Esophagus muscularis mucosa (tissue), 4 donors: Measurements from ENCODE around the gene AVP. TPM values are rescaled to one million over a fixed set of nuclear protein-coding genes. Genes with fewer than 3 reads are reported as not detected.

Experiments used
- DNase-seq: peaks from one replicate; pipeline ENCODE4 v3.0.0-alpha.2; 2017; ENCODE audit errors: extremely low spot score
- H3K27ac ChIP-seq, 4 donors: fragments of 200-600 bp; sonication (generic); replicated peaks in 1 of 4; 1 replicate in 3 of 4; 2 replicates in 1 of 4; pipeline ENCODE4 v1.5.1; 2016 to 2019; ENCODE audit warnings: mild to moderate bottlenecking in 1 of 4
- H3K27me3 ChIP-seq, 4 donors: fragments of 200-600 bp; sonication (generic); one replicate each; pipeline versions ENCODE4 v1.5.1 to v1.6.0; 2016 to 2019
- H3K36me3 ChIP-seq, 4 donors: fragments of 200-600 bp; sonication (generic); one replicate each; pipeline ENCODE4 v1.5.1; 2016 to 2019
- H3K4me1 ChIP-seq, 4 donors: fragments of 200-600 bp; sonication (generic); one replicate each; pipeline ENCODE4 v1.5.1; 2016 to 2019
- H3K4me3 ChIP-seq, 4 donors: fragments of 200-600 bp; sonication (generic); 1 replicate in 2 of 4; 2 replicates in 2 of 4; pipeline ENCODE4 v1.5.1; 2016 to 2019; ENCODE audit warnings: mild to moderate bottlenecking in 4 of 4, moderate library complexity in 1 of 4
- H3K9me3 ChIP-seq, 4 donors: fragments of 200-600 bp; sonication (generic); 1 replicate in 3 of 4; 2 replicates in 1 of 4; pipeline ENCODE4 v1.5.1; 2016 to 2019
- EP300 ChIP-seq: sonication (generic); formaldehyde crosslinking; IDR thresholded peaks from one replicate; pipeline ENCODE4 v1.6.1; 2017; ENCODE audit warnings: antibody characterized with exemption
- POLR2A ChIP-seq: fragments of 450-650 bp; IDR thresholded peaks from one replicate; pipeline ENCODE4 v1.6.1; 2017; ENCODE audit warnings: antibody characterized with exemption, moderate library complexity, mild to moderate bottlenecking, low read depth
- POLR2AphosphoS5 ChIP-seq, 2 donors: sonication (generic); formaldehyde crosslinking; IDR thresholded peaks; one replicate each; pipeline ENCODE4 v1.6.1; 2017; ENCODE audit warnings: antibody characterized with exemption in 2 of 2
- WGBS: methylation state at CpG from one replicate; pipeline ENCODE4 v1.1.5; 2018; 5-methylcytosine and 5-hydroxymethylcytosine counted together
- intact Hi-C: fragments of 100-400 bp; cut with DNase I; formaldehyde crosslinking; loops from one replicate; pipeline ENCODE4 v1.15.1; 2023
- total RNA-seq, 4 donors: library from RNA; depleted of rRNA; stranded (reverse); fragments of >200 nt; gene quantifications; one replicate each; pipeline versions ENCODE4 v1.1.0 to v1.2.1, GENCODE V29; 2016
- TF ChIP-seq, protein P1 (sequence below), 3 experiments: fragments of 200-600 bp in 2 of 3; fragments of 450-650 bp in 1 of 3; sonication (generic) in 2 of 3; IDR thresholded peaks; one replicate each; pipeline ENCODE4 v1.5.1; 2017 to 2019; ENCODE audit warnings: antibody characterized with exemption in 3 of 3, mild to moderate bottlenecking in 2 of 3, moderate library complexity in 1 of 3

The AVP gene, protein sequence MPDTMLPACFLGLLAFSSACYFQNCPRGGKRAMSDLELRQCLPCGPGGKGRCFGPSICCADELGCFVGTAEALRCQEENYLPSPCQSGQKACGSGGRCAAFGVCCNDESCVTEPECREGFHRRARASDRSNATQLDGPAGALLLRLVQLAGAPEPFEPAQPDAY
- not detected for total RNA-seq

DNA sequence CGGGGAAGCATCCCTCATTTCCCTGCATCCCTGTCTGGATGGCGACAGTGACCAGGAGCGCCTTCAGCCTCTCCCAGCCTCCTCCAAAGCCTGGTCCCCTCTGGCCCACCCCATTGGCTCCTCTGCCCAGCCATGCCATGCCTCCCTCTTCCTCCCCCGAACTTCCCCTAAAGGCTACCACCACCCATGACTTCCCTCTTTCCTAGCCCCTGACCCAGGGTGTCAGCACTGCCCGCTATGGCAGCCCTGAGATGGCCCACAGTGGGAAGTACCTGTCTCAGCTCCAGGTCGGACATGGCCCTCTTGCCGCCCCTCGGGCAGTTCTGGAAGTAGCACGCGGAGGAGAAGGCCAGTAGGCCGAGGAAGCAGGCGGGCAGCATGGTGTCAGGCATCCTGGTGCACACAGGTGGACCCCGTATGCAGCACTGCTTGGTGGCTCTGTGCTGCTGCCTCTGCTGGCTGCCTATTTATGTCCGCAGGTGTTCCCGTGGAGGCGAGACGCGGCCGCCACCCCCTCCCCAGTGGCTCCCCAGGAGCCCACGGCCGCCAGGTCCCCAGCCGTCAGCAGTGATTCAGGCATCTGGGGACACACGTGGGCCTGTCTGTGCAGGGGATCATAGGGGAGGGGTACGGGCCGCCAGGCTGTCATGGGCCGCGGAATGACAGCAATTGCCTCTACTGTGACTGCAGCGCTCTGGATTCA lies at the start of gene AVP:
TSS of gene AVP (minus strand) at position 442 of the 703 bp plus-strand sequence. CDS start at position 392, 50 bp downstream.
- intact Hi-C loops, result no loop called here
- no peaks in the 10 kb centered on the region for H3K9me3 ChIP-seq
- H3K36me3 ChIP-seq, result no peaks in the 10 kb centered on the region
- peaks cover 19 to 29% (median 25%) of the 10 kb centered on the region in 4 donors for H3K4me1 ChIP-seq
- DNase-seq, result no peak
- peaks cover 0 to 56% (median 22%) of the 10 kb centered on the region in 4 donors for H3K27me3 ChIP-seq
- TF ChIP-seq POLR2AphosphoS5 (IDR thresholded peaks at IDR 0.05) (no peak), POLR2A (no peak), EP300 (no peak)
- TF ChIP-seq, protein P1, sequence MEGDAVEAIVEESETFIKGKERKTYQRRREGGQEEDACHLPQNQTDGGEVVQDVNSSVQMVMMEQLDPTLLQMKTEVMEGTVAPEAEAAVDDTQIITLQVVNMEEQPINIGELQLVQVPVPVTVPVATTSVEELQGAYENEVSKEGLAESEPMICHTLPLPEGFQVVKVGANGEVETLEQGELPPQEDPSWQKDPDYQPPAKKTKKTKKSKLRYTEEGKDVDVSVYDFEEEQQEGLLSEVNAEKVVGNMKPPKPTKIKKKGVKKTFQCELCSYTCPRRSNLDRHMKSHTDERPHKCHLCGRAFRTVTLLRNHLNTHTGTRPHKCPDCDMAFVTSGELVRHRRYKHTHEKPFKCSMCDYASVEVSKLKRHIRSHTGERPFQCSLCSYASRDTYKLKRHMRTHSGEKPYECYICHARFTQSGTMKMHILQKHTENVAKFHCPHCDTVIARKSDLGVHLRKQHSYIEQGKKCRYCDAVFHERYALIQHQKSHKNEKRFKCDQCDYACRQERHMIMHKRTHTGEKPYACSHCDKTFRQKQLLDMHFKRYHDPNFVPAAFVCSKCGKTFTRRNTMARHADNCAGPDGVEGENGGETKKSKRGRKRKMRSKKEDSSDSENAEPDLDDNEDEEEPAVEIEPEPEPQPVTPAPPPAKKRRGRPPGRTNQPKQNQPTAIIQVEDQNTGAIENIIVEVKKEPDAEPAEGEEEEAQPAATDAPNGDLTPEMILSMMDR (IDR thresholded peaks at IDR 0.05), result no peak
- H3K4me3 ChIP-seq, result no peak within 1 kb of the TSS
- WGBS, result 85% methylated on average over 8 of the region's 28 CpGs
- no peak within 1 kb of the TSS for H3K27ac ChIP-seq

DNA sequence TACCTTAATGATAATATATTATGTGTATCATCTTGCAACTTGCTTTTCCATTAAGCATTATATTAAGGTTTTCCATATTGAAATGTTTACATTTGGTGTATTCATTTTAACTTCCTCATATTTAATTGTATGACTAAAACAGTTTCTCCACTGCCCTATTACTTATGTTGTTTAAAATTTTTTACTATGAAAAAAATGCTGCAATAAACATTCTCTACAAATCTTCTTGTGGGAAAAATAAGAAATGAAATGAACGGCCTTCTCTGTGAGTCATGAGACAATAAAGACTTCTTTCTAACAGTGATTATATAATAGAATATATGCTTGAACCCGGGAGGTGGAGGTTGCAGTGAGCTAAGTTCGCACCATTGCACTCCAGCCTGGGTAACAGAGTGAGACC lies 49.6 kb upstream of the AVP start:
- Histone ChIP-seq H3K4me3 (no peak overlapping the region), H3K27me3 (no peaks in the 10 kb centered on the region), H3K27ac (no peak overlapping the region), H3K9me3 (no peaks in the 10 kb centered on the region), H3K36me3 (peaks cover 0 to 7% (median 0%) of the 10 kb centered on the region in 4 donors), H3K4me1 (peaks cover 0 to 13% (median under 1%) of the 10 kb centered on the region in 4 donors)
- intact Hi-C loops, result no loop called here
- no peak for DNase-seq
- WGBS, result 88% methylated on average over 3 of the region's 3 CpGs
- TF ChIP-seq POLR2AphosphoS5 (IDR thresholded peaks at IDR 0.05) (no peak), POLR2A (no peak), EP300 (no peak)
- TF ChIP-seq, protein P1 (IDR thresholded peaks at IDR 0.05), result no peak

DNA sequence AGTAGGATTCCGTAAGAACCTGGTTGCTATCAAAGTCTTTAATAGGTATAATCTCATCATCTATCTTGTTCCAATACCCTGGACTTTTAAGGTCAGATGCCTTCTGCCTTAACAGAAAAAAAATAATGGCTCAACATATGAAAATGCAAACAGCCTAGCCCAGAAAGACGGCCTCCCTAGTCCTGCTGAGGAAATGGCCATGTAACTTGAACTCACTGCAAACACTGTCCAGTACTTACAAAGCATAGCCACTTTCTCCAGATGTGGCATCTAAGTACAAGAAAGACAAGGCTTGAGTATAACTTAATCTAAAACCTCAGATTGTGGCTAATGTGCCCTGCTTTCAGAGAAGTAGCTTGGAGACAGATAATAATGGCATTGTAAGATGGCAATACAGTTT lies 48.6 kb upstream of the AVP start:
- no peak overlapping the region for H3K27ac ChIP-seq
- TF ChIP-seq, protein P1 (IDR thresholded peaks at IDR 0.05), result no peak
- TF ChIP-seq POLR2AphosphoS5 (IDR thresholded peaks at IDR 0.05) (no peak), EP300 (no peak), POLR2A (no peak)
- no peaks in the 10 kb centered on the region for H3K36me3 ChIP-seq
- H3K27me3 ChIP-seq, result no peaks in the 10 kb centered on the region
- no peak for DNase-seq
- no peaks in the 10 kb centered on the region for H3K9me3 ChIP-seq
- intact Hi-C loops, result no loop called here
- WGBS, result 90% methylated on average over 2 of the region's 2 CpGs
- peaks cover 0 to 23% (median 6%) of the 10 kb centered on the region in 4 donors for H3K4me1 ChIP-seq
- H3K4me3 ChIP-seq, result no peak overlapping the region

DNA sequence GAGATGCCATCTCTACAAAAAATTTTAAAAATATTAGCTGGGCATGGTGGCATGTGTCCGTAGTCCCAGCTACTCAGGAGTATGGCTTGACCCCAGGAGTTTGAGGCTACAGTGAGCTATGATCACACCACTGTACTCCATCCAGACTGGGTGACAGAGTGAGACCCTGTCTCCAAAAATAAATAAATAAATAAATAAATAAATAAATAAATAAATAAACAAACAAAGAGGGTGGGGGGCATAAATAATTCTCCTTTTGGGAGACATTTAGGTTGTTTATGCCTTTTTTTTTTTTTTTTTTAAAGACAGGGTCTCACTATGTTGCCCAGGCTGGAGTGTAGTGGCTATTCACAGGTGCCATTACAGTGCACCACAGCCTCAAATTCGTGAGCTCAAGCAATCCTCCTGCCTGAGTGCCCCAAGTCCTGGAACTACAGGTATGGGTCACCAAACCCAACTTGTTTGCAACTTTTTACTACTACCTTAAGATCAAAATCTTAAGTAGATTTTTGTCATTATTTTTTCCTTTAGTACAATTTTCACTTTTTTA lies 45.6 kb upstream of the AVP start:
- intact Hi-C loops, result no loop called here
- peaks cover 0 to 6% (median 3%) of the 10 kb centered on the region in 4 donors for H3K36me3 ChIP-seq
- 92% methylated on average over 2 of the region's 2 CpGs for WGBS

DNA sequence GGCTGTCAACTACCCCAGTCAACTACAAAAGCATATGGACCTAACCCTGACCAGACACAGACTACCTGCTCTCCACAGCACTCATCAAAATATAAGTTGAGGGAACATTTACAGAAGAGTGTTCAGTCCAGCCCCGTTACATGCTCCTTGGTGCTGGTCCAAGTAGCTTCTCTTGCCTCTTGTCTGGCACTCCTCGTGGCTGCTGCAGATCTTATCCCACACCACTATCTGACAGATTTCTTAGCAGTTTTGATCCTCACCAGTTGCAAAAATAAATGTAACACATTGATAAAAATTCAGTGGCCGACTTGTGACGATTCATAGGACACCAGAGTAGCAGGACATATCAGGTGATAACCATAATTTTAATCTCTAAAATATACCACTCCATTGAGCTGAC lies 44.6 kb upstream of the AVP start:
- no peaks in the 10 kb centered on the region for H3K9me3 ChIP-seq
- whole genome bisulfite sequencing, result 59% methylated on average over 4 of the region's 4 CpGs
- TF ChIP-seq EP300 (no peak), POLR2AphosphoS5 (IDR thresholded peaks at IDR 0.05) (no peak), POLR2A (no peak)
- TF ChIP-seq, protein P1 (IDR thresholded peaks at IDR 0.05), result no peak

More for the DNA sequence above, 45.6 kb upstream of the AVP start:
- no peak overlapping the region for H3K27ac ChIP-seq
- no peaks in the 10 kb centered on the region for H3K27me3 ChIP-seq
- H3K4me1 ChIP-seq, result peaks cover 0 to 39% (median 10%) of the 10 kb centered on the region in 4 donors
- no peak overlapping the region for H3K4me3 ChIP-seq
- H3K9me3 ChIP-seq, result no peaks in the 10 kb centered on the region
- DNase-seq, result no peak
- no peak for TF ChIP-seq POLR2A

More for the DNA sequence above, 44.6 kb upstream of the AVP start:
- intact Hi-C loops, result no loop called here
- Histone ChIP-seq H3K27ac (no peak overlapping the region), H3K27me3 (no peaks in the 10 kb centered on the region), H3K36me3 (peaks cover 0 to 13% (median 5%) of the 10 kb centered on the region in 4 donors), H3K4me1 (peaks cover 0 to 35% (median 10%) of the 10 kb centered on the region in 4 donors), H3K4me3 (no peak overlapping the region)
- no peak for DNase-seq
